CD1c-positive myeloid dendritic cell (primary cell): ENCODE results near the gene GLRX3.
A peak's percentile ranks its signal among the peaks of the same experiment; 100 is the strongest.

Source experiments
- DNase-seq: peaks from one replicate; pipeline ENCODE4 v3.0.0-alpha.2; 2016; ENCODE audit errors: extremely low spot score

Gene GLRX3

DNA sequence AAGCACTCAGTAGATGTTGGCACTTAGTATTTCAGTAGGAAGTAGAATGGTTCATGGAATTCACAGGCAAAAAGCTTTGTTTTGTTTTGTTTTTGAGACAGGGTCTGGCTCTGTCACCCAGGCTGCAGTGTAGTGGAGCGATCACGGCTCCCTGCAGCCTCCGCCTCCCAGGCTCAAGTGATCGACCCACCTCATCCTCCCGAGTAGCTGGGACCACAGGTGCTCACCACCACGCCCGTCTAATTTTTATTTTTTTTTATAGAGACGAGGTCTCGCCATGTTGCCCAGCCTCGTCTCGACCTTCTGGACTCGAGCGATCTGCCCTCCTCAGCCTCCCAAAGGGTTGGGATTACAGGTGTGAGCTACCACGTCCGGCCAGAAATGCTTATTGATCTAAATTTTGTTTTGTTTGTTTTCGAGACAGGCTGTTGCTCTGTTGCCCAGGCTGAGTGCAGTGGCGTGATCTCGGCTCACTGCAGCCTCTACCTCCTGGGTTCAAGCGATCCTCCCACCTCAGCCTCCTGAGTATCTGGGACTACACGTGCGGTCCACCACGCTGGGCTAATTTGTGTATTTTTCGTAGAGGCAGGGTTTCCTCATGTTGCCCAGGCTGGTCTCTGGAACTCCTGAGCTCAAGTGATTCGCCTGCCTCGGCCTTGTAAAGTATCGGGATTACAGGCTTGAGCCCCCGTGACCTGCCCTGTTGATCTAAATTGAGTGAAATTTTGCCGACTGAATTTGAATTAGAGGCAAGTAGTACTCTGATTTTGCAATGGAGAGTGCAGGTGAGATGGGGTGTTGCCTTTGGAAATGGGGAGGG lies 1.7 kb downstream of the GLRX3 start:
- no peak for DNase-seq

DNA sequence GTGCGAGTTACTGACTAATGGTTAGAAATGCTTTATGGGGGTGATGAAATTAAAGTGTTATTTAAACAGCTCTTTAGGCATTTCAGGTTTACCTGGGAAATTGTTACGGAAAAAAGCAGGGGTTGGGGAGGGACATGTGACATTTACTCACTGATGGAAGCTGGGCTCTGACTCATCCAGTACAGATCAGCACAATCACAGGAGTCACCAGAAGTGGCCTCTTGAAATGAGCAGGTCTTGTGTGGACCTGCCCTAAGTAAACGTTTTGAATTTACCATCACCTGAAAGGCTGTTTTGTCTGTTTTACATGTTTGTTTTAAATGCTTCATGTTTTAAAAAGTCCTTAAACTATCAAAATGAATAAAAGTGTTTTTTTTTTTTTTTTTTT lies 2.3 kb downstream of the GLRX3 start:
- peak; percentile 42 for DNase-seq

DNA sequence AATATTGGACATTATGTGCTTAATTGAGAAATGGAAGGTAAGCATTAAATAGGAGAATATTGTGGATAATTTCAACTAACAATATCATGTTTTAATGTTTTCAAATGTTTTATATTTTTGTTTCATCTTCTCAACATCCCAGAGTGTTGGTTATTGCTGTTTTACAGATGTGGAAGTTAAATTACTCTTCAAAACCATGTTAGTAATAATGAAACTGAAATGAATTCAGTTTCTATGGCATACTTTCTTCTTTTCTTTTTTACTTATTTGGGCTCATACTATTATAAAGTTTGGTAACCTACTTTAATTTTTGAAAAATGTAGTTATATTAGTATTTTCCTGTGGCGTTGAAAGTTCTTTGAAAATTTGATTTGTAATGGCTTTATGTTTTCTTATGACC lies 4.2 kb downstream of the GLRX3 start:
- DNase-seq, result peak; percentile 24

DNA sequence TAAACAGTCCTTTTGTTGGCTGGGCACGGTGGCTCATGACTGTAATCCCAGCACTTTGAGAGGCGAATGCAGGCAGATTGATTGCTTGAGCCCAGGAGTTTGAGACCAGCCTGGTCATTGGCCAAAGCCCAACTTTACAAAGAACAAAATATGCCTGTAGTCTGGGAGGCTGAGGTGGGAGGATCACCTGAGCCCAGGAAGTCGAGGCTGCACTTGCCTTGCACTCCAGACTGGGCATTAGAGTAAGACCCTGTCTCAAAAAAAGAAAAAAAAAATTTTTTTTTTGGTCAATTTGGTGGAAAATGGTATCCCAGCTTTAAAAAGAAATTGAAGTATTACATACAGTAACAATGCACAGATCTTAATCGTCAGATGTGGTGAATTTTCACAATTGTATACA lies 4.8 kb downstream of the GLRX3 start:
- no peak for DNase-seq

DNA sequence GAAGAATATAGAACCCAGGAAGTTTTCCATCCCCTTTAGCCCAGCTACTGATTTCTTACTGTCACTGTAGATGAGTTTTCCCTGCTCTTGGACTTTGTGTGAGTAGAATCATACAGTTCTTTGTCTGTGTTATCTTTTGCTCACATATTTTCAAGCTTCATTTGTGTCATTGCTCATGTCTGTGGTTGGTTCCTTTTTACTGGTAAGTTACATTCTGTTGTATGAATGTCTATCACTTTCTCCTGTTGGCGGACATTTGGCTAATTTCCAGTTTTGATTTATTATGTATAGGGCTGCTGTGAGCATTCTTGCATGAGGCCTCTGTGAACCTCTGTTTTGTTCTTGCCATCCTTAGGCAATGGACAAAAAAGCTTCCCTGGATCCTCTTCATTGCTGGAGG lies 5.3 kb downstream of the GLRX3 start:
- no peak for DNase-seq

DNA sequence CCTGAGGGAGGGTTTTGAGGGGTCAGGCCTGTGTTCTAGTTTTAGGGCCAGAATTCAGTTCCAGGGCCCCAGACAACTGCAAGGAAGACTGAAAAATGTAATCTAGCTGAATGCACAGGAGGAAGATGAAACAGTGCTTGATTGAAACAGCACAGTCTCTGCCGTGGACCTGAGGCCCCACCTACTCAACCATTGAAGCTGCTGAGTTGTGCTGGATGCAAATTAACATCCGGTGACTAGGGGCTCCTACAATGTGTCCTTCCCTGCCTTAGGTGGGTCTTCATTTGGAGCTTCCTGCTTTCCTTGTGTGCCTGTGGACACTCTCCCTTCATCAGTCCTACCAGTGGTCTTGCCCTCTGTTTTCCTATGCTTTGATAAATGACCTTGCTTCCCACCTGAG lies 5.7 kb downstream of the GLRX3 start:
- no peak for DNase-seq

DNA sequence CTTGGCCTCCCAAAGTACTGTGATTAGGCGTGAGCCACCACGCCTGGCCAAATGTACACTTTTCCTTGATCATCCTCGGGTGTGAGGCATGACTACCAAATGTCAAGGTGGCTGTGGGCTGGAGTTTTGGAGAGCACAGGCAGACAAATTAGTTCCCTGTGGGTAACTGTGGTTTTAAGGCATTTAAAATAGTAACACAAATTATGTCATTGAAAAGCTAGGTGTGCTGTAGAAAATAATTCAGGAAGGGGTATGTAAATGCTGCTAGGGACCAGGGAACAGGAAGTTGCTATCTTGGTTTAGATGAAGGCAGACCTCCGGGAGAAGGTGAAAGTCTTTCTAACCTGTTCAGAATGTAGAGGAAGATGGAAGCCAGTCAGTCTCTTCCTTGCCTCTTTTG lies 9.9 kb downstream of the GLRX3 start:
- DNase-seq, result no peak

DNA sequence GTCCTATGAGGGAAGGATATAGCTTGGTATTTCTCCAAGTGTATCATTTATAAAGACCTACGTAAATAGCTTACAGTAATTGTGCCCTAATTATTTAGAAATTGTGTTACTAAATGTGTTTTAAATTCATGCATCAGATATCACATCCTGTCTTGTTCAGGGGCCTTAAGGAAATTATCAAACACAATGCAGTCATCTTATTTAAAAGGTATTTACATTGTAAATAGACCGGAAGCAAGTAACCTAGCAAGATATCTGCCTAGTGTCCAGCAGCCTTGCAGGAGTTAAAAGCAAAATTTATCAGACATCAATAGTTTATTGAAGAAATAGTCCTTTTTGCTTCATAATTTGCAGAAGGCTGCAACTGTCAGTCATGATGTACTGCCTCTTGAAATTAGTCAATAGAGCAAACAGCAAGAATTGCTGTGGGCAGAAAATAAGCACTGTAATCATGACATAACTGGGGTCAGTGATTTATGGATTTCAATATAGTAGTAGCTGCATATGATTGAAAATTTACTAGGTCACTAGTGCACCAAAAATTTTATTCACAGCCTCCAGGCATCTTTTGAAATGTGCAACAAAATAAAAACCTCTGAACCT lies 23.1 kb downstream of the GLRX3 start:
- DNase-seq, result no peak

DNA sequence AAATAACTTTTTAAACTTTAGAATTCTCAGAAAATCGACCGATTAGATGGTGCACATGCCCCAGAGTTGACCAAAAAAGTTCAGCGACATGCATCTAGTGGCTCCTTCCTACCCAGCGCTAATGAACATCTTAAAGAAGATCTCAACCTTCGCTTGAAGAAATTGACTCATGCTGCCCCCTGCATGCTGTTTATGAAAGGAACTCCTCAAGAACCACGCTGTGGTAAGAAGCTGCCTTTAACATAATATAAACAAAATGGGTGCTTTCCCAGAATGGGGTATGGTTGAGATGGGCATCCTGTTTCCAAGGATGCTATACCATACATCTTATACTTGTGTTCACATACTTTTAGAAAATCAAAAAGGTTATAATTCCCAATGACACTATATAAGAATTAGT lies 24.6 kb downstream of the GLRX3 start:
- DNase-seq, result no peak

DNA sequence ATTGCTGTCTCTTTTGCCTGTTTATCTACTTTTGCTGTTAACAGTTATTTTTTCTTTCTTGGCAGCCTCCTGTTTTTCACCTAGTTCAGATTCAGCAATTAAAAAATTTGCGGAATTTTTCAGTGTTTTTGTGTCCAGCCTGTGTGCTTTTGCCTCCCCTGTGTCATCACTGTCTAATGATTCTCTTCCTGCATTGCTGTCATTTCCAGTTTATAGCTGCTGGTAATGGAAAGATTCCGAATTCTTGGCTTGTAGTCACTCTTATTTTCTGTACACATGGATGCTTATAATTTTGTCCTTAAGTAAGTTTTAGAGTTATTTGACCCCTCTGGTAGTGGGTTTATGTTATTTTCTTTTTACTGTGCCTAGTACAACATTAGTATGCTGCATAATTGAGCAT lies 25.1 kb downstream of the GLRX3 start:
- no peak for DNase-seq

DNA sequence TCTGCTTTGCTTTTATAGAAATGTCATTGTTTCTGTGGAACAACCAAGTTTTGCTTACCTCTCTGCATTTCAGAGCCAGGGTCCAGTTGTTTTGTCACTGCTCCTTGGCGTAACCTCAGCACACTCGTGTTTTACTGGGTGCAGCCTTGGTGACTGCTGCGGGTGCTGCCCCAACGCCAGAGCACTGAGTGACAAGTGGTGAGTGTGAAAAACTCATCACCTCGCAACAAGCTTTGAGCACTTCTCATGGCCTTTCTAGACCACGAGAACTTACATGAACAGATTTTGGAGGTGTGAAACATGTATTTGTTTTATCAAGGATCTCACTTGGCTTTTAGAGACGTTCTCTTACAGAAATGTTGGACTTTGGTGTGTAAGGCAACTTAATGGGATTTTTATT lies 31.0 kb downstream of the GLRX3 start:
- no peak for DNase-seq

DNA sequence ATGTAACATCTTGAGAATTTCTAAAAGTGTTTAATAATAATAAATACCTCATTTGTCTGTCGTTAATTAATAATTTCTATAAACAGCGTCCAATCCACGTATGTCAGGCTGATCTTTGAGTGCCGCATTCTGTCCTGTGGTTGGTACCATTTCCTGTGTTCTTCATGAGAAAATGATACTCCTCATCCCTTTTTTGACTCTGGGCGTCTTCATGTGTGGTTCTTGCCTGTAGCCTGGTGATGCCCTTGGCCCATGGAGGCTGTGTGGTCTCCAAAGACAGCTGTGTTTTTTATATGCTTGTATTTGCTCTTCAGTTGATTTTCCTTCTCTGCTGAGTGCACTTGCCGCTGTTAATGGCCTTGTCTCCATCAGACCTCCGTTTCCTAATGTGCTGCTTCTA lies 31.5 kb downstream of the GLRX3 start:
- DNase-seq, result no peak

DNA sequence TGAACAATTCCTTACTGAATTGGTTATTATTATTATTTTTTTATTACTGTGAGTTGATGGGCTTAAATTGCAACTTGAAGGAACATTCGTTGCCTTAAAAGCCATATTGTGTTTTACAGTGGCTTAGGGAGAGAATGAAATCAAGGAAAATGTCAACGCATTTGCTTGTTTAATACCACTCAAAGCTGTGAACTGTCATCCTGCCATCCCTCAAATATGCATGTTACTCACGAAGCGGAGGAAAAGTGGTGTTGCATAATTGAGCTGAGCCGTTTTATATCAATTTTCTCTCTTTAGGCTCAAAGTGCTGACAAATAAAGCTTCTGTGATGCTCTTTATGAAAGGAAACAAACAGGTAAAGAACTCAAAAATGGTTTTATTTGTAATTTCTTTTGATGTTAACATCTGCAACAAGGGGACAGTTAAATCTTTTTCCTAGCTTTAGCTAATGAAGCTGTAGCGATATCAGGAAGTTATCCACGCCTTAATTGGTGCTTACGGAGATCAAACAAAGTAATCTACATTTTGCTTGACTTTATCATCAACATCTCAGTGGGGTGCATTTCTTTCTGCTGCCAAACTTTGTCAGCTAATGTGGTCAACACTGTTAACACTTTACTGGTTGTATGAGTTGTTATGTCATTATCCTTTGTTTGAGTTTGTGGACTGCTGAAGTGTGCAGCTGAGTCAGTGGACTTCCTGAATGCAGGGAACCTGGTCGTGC lies 33.1 kb downstream of the GLRX3 start:
- no peak for DNase-seq

DNA sequence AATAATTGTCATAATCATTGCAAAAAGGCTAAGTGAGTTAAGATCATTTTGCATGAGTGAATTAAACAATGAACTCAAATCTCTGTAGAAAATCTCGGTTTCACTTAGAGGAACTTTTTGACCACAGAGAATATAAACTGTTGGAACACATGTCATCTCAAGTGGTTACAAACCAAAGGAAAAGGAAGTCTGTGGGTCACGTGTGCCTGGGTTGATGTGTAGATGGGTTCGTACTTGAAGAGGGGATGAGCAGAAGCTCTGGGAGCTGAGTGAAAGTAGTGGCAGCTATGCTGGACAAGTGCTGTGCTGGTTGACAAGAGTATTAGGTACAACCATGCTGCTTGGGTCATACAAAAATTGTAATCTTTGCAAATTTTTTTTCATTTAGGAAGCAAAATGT lies 35.0 kb downstream of the GLRX3 start:
- DNase-seq, result peak; percentile 5

DNA sequence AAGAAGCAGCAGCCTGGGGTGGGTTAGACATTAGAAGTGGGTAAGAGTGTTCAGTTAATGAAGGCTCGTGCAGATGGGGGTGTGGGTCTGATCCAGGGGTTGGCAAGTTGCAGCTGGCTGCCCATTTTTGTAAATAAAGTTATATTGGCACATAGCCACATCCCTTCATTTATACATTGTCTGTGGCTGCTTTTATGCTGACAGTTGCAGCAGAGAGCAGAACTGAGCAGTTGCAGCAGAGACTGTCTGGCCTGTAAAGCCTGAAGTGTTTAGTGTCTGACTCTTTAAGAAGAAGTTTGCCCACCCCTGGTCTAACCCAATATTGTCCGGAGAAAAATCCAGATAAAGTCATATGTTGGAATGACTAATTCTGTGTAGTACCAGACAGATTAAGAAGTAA lies 38.1 kb downstream of the GLRX3 start:
- no peak for DNase-seq

DNA sequence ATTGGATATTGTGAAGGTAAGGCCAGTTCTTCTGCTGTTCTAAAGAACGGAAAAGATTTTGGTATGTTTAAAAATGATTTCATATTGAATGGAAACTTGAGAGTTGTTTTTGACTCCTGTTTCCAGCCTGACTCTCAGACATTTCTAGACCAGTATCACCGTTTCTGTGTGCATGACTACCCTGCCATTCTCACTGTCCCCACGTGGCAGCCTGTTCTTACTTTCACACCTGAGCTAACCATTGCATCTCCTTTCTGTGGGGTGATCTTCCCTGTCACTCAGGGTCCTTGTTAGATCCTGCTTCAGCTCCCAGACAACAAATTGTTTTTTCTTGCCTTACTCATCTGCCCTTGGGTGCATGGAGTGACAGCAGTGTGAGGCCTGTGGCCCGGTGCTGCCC lies 38.9 kb downstream of the GLRX3 start:
- no peak for DNase-seq

DNA sequence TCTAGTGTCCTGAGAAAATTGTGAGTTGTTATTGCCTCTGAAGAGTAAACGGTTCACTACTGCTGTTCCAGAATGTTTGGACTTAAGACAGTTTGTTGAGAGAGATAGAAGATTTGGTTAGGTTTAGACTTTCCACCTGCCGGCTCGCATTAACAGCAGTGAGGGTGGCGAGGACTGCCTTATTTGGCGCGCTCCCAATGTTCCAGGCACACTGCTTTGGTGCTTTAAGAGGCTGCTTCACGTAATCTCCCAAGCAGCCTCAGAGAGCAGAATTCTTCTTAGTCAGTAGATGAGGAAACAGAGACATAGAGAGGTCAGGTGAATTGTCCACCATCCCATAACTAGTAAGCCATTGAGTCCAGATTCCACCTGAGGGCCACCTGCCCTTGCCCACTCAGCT lies 41.1 kb downstream of the GLRX3 start:
- DNase-seq, result no peak

DNA sequence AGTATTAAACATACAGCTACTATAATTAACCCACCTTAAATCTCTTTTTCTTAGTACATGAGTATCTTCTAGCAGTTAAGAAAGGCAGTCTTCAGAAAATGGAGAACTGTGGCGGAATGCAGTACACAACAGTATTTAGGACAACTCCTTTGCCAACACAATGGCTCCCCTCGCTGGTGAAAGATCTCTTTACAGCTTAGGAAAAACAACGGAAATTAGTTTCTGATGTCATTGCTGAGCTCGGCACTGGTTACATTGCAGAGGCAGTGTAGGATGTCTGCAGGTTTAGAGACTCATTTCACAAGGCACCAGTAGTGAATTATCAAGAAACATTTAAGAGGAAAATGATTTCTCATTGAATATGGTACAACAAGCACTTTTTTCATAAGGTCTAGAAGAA lies 43.4 kb downstream of the GLRX3 start:
- DNase-seq, result peak; percentile 23

DNA sequence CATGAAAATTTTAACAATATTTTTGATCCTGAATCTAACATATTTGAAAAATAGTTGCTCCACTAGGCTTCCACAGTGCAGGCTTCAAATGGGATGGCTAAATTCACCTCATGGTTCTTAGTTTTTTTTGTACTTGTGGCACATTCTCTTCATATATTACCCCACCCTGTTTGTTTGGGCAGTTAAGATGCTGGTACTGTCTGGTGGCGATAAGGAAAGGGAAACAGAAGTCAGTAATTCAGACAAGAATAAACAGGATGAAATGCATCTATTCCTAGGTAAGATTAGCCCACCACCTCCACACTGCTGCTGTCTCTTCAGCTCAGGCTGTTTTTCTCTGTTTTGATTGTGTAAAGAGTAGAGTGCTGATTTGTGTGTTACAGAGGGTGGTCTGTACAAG lies 44.2 kb downstream of the GLRX3 start:
- no peak for DNase-seq

DNA sequence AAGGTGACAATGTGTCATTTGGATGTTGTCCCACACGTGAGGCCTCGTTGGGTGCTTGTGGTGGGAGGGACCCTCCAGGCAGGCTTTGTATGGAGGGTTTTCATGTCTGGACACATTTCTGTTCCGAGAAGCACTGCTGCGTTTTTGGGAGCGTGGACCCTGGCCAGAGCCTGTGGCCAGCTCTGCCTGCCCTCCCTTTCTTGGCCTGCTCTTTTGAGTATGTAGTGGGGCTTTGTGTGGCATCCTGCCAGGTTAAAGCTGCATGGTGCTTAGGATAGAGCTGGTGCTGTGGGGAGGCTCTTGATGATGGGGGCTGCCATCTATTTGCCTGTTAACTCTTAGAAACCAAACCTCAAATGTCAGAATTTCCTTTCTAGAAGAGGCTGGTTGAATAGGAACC lies 45.7 kb downstream of the GLRX3 start:
- no peak for DNase-seq

DNA sequence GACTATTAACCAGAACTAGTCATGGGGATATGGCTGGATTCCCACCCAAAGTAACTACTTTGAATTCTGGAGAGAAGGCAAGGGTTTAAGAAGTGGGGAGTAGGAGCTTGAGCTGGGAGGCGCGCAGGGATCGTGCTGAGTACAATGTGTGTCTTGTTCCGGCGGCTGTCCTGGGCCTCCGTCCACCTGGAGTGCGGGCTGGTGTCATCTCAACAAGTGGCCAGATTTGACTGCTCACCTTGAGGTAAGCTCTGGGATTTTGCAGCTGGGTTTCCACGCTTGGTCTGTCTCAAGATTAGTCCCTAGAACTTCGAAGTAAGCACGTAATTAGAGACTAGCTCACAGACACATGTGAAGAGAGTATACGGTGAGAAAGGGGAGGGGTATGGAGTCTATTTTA lies 49.4 kb downstream of the GLRX3 start:
- no peak for DNase-seq

DNA sequence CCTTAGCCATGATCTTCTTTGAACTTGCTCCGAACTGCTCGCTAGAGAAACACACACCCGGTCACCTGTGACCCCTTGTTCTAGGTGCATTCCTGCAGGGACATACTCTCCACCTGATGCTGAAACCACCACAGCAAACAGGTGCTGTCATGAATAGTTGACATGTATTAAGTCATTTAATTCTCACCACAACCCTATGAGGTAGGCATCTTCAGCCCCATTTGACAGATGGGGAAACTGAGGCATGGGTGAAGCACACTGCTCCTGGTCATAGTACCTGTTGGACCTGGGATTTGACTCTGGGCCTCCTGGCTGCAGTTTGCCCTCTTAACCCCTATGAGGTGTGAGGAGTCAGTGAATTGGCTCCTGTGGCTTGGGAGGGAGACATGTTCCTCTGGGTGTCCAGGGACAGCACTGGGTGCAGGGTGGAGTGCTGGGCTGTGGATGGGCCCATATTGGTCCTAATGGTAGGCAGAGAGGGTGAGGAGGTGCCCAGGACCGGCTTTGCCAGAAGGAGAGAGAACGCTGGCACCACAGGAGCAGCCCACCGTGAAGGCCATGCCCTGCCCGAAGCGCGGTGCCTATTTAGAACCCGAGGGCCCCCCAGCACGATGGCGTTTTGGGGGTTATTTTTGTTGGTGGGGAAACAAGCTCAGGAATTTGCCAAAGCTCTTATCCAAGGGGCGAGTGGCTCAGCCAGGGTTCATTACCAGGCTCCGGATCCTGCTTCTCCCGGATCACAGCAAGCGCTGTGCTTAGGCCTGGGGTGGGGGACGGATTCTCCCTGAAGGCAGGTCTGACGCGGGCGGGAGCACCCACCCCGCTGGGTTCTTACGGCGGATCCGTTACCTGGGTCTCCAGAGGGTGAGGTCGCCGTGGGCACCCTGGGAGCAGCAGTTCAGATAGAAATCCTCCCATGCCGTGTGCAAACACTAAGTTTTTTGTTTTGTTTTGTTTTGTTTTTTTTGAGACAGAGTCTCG lies 52.3 kb downstream of the GLRX3 start:
- no peak for DNase-seq
